HG02884 (cell line): Measurements from ENCODE around the gene HMGN5.

Experiments
- ATAC-seq: cut with Tn5 transposase; IDR thresholded peaks from one replicate; pipeline ENCODE4 v1.9.1; 2021; ENCODE audit warnings: mild to moderate bottlenecking, moderate library complexity; ENCODE audit not compliant: unreplicated experiment

The HMGN5 gene

DNA sequence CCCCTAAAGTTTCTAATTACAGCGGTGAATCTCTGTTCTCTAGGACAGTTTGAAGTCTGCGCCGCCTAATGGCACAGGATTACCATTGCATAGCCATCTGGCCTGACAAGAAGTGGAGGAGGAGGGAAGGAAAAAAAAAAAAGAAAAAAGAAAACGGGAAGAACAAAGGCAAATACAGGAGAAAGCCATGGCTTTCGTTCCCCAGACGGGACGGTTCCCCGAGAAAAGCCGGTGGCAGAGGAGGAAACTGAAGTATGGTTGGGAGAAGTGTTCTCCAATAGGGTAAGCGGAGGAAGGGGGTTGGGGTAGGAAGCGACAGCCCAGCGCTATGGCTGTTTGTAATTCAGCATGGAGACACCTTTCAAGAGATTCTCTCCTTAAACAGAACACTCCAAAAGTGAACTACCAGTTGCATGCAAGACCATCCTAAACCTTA is 80.8 kb downstream of the HMGN5 start:
- ATAC-seq, result peak; percentile 54

DNA sequence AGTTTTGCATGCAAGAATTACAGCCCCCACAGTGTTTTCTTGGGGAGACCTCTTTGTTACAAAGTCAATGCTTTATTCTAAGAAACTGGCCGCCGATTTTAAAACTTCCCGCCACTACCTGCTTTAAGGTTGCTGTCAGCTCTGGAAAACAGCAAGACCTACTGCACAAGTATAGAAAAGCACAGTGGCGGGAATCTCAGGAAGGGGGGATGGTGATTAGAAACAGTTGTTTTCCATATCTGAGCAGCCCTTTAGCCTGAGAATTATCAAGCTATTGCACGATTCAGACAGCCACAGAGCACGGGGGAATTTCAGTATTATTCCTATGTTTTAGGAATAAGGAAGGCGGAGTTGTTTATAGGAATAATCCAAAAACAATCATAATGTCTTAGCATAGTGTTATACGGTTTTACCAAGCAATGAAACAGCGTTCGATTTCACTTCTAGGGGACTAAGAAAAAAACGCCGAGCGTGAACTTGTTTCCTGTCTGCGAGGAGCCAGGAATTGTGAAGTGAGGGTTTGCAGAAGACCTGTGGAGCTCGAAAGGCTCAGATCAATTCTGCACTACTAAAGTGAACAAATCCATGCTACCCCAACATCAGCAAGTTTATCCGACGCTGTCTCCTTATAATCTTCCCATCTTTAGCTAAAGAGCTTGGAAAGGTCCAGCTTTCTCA is 81.3 kb downstream of the HMGN5 start:
- peak; percentile 26 for ATAC-seq

DNA sequence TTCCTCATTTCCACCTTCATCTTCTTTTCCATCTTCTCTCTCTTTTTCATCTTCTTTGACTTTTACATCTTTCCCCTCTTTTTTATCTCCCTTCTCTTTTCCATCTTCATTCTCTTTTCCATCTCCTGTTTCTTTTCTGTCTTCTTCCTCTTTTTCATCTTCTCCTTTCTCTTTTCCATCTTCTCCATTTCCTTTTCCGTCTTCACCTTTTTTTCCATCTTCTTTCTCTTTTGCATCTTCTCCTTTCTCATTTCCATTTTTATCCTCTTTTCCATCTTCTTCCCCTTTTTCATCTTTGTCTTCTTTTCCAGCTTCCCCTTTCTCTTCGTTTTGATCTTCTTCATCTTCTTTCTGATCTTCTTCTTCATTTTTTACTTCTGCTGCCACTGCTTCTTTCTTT is 87.0 kb downstream of the HMGN5 start:
- ATAC-seq, result no peak

DNA sequence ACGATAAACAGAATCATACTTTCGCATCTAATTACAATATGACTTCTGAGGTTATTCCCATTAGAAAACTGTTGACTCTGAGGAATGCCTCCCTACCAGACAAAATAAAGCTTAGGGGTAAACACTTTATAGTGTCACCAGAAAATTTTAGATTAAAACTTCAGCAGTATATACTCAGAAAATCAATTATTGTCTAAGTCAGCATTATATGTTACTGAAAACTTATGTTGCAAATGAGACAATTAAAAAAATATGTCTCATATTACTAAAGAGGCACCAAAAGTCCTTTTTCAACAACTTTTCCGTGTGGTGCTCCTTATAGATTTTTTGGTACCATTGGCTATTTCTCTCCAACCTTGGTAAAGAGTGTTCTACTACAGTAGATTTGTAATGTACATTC is 91.4 kb downstream of the HMGN5 start:
- no peak for ATAC-seq

DNA sequence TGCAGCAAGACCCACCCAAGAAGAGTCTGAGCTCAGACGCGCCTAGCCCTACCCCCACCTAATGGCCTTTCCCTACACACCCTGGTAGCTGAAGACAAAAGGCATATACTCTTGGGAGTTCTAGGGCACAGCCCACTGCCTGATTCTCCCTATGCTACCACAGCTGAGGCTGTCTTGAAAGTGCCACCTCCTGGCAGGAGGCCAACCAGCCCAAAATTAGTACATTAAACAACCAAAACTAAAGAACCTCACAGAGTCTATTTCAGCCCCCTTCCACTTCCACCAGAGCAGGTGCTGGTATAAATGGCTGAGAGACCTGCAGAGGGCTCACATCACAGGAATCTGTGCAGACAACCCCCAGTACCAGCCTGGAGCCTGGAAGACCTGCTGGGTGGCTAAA is 119.1 kb downstream of the HMGN5 start:
- no peak for ATAC-seq
